NCI-H510A treated with DMSO at 0.1 percent for 48 hours (cell line): Measurements from ENCODE around the gene CCDC92.
"Not testable (repeated sequence)": the region's sequence is repeated elsewhere in the genome, so short reads cannot be mapped to it uniquely, and the experiment has no call there.

Source experiments
- DNase-seq: peaks from one replicate; lab custom pipeline; 2025; lab: John Stamatoyannopoulos, UW

The CCDC92 gene

GRCh38 chr12:123936471-123936870 is 36.2 kb downstream of the CCDC92 start:
- DNase-seq, result no peak

- DNase-seq, result no peak
These were observed 36.7 kb downstream of the CCDC92 start for GRCh38 chr12:123935956-123936355.

GRCh38 chr12:123934829-123935228 is 37.8 kb downstream of the CCDC92 start:
- DNase-seq, result no peak

- no peak for DNase-seq
These were observed 38.5 kb downstream of the CCDC92 start for GRCh38 chr12:123934016-123934620.

- DNase-seq, result no peak
These were observed 39.4 kb downstream of the CCDC92 start for GRCh38 chr12:123933214-123933613.

- DNase-seq, result no peak
These were observed 40.8 kb downstream of the CCDC92 start for GRCh38 chr12:123931686-123932321.

- DNase-seq, result no peak
These were observed 42.6 kb downstream of the CCDC92 start for GRCh38 chr12:123929946-123930583.

- no peak for DNase-seq
These were observed 43.7 kb downstream of the CCDC92 start for GRCh38 chr12:123928897-123929296.

- peak; percentile 66 for DNase-seq
These were observed 44.3 kb downstream of the CCDC92 start for GRCh38 chr12:123928274-123928865.

GRCh38 chr12:123924539-123924938 is 48.1 kb downstream of the CCDC92 start:
- DNase-seq, result no peak

- no peak for DNase-seq
These were observed 48.7 kb downstream of the CCDC92 start for GRCh38 chr12:123923927-123924326.

- no peak for DNase-seq
These were observed 49.6 kb downstream of the CCDC92 start for GRCh38 chr12:123923038-123923437.

GRCh38 chr12:123919980-123920360 is 52.7 kb downstream of the CCDC92 start:
- DNase-seq, result no peak

GRCh38 chr12:123917337-123917850 is 55.2 kb downstream of the CCDC92 start:
- no peak for DNase-seq

- no peak for DNase-seq
These were observed 55.9 kb downstream of the CCDC92 start for GRCh38 chr12:123916729-123917128.

- no peak for DNase-seq
These were observed 57.8 kb downstream of the CCDC92 start for GRCh38 chr12:123914726-123915333.

- no peak for DNase-seq
These were observed 59.9 kb downstream of the CCDC92 start for GRCh38 chr12:123912415-123913380.

- not testable (repeated sequence) for DNase-seq
These were observed 60.8 kb downstream of the CCDC92 start for GRCh38 chr12:123911672-123912409.

- DNase-seq, result no peak
These were observed 61.9 kb downstream of the CCDC92 start for GRCh38 chr12:123910761-123911193.

GRCh38 chr12:123910057-123910456 is 62.6 kb downstream of the CCDC92 start:
- no peak for DNase-seq
